T-helper 1 cell treated with Interleukin-12 subunit alpha and Interleukin-12 subunit beta and Interleukin-4 antibody, amounts not matched to agents 30 μg/mL and 1 μg/mL, for 36 hours (primary cell): ENCODE measurements around the gene STYXL2.

Experiments used
- H3K27ac Mint-ChIP-seq: one replicate; pipeline ENCODE4 v1.8.0; 2021; ENCODE audit warnings: mild to moderate bottlenecking, mixed read lengths
- H3K27me3 Mint-ChIP-seq: one replicate; pipeline ENCODE4 v1.8.0; 2021; ENCODE audit warnings: low read depth, mixed read lengths
- H3K36me3 Mint-ChIP-seq: one replicate; pipeline ENCODE4 v1.8.0; 2021; ENCODE audit warnings: low read depth, mixed read lengths
- H3K4me1 Mint-ChIP-seq: one replicate; pipeline ENCODE4 v1.8.0; 2021; ENCODE audit warnings: low read depth, mixed read lengths
- H3K4me3 Mint-ChIP-seq: one replicate; pipeline ENCODE4 v1.8.0; 2021; ENCODE audit warnings: mild to moderate bottlenecking, moderate library complexity, mixed read lengths
- H3K9me3 Mint-ChIP-seq: one replicate; pipeline ENCODE4 v1.8.0; 2021; ENCODE audit warnings: mixed read lengths

STYXL2 gene

GRCh38 chr1:167088746-167089417 is 5.0 kb upstream of the STYXL2 start:
- H3K27me3 Mint-ChIP-seq = no peaks in the 10 kb centered on the region
- peaks cover 6% of the 10 kb centered on the region for H3K36me3 Mint-ChIP-seq
- H3K27ac Mint-ChIP-seq = no peak overlapping the region
- H3K4me1 Mint-ChIP-seq = peaks cover 15% of the 10 kb centered on the region
- H3K9me3 Mint-ChIP-seq = no peaks in the 10 kb centered on the region
- H3K4me3 Mint-ChIP-seq = peak overlapping the region; percentile 14

- H3K9me3 Mint-ChIP-seq = no peaks in the 10 kb centered on the region
- H3K36me3 Mint-ChIP-seq = peaks cover 6% of the 10 kb centered on the region
- peak overlapping the region; percentile 96 for H3K27ac Mint-ChIP-seq
- H3K27me3 Mint-ChIP-seq = no peaks in the 10 kb centered on the region
- peaks cover 15% of the 10 kb centered on the region for H3K4me1 Mint-ChIP-seq
- peak overlapping the region; percentile 60 for H3K4me3 Mint-ChIP-seq
Observed at GRCh38 chr1:167089939-167090313, 3.9 kb upstream of the STYXL2 start.

GRCh38 chr1:167090314-167090942 is 3.4 kb upstream of the STYXL2 start, which contains the start of gene GPA33:
TSS of gene GPA33 (minus strand) at chr1:167090377. CDS start at chr1:167090287, 90 bp downstream.
- H3K4me3 Mint-ChIP-seq = peak within 1 kb of the TSS; percentile 60

GRCh38 chr1:167092653-167093052 is 1.2 kb upstream of the STYXL2 start:
- peaks cover 7% of the 10 kb centered on the region for H3K36me3 Mint-ChIP-seq
- H3K9me3 Mint-ChIP-seq = peaks cover 3% of the 10 kb centered on the region
- H3K27ac Mint-ChIP-seq = no peak overlapping the region
- H3K4me3 Mint-ChIP-seq = no peak overlapping the region
- H3K4me1 Mint-ChIP-seq = peaks cover 17% of the 10 kb centered on the region
- peaks cover 4% of the 10 kb centered on the region for H3K27me3 Mint-ChIP-seq

More at GRCh38 chr1:167090314-167090942, 3.4 kb upstream of the STYXL2 start, which contains the start of gene GPA33:
- peak within 1 kb of the TSS; percentile 96 for H3K27ac Mint-ChIP-seq
- peaks cover 17% of the 10 kb centered on the region for H3K4me1 Mint-ChIP-seq
- H3K36me3 Mint-ChIP-seq = peaks cover 6% of the 10 kb centered on the region
- H3K27me3 Mint-ChIP-seq = no peaks in the 10 kb centered on the region
- H3K9me3 Mint-ChIP-seq = no peaks in the 10 kb centered on the region

- Mint-ChIP-seq H3K4me3 (no peak overlapping the region), H3K36me3 (peaks cover 7% of the 10 kb centered on the region), H3K4me1 (peaks cover 10% of the 10 kb centered on the region), H3K27me3 (peaks cover 4% of the 10 kb centered on the region), H3K27ac (no peak overlapping the region), H3K9me3 (peaks cover 3% of the 10 kb centered on the region)
Observed at GRCh38 chr1:167094690-167095089, 815 bp downstream of the STYXL2 start.

GRCh38 chr1:167095368-167095767 is 1.5 kb downstream of the STYXL2 start:
- H3K27ac Mint-ChIP-seq = no peak overlapping the region
- no peak overlapping the region for H3K4me3 Mint-ChIP-seq
- peaks cover 7% of the 10 kb centered on the region for H3K4me1 Mint-ChIP-seq
- H3K36me3 Mint-ChIP-seq = peaks cover 5% of the 10 kb centered on the region
- H3K27me3 Mint-ChIP-seq = peaks cover 4% of the 10 kb centered on the region
- H3K9me3 Mint-ChIP-seq = peaks cover 3% of the 10 kb centered on the region

- Mint-ChIP-seq H3K27ac (no peak overlapping the region), H3K27me3 (peaks cover 4% of the 10 kb centered on the region), H3K9me3 (peaks cover 3% of the 10 kb centered on the region), H3K4me3 (no peak overlapping the region), H3K36me3 (peaks cover 2% of the 10 kb centered on the region), H3K4me1 (peaks cover 18% of the 10 kb centered on the region)
Observed at GRCh38 chr1:167099851-167100250, 6.0 kb downstream of the STYXL2 start.

- Mint-ChIP-seq H3K27me3 (peaks cover 4% of the 10 kb centered on the region), H3K4me1 (peaks cover 23% of the 10 kb centered on the region), H3K4me3 (no peak overlapping the region), H3K27ac (no peak overlapping the region), H3K36me3 (peaks cover 2% of the 10 kb centered on the region), H3K9me3 (peaks cover 3% of the 10 kb centered on the region)
Observed at GRCh38 chr1:167100730-167101129, 6.9 kb downstream of the STYXL2 start.

GRCh38 chr1:167101754-167102153 is 7.9 kb downstream of the STYXL2 start:
- Mint-ChIP-seq H3K9me3 (peaks cover 3% of the 10 kb centered on the region), H3K27me3 (peaks cover 4% of the 10 kb centered on the region), H3K4me3 (no peak overlapping the region), H3K36me3 (peaks cover 2% of the 10 kb centered on the region), H3K27ac (no peak overlapping the region), H3K4me1 (peaks cover 24% of the 10 kb centered on the region)

GRCh38 chr1:167102906-167103573 is 9.2 kb downstream of the STYXL2 start:
- Mint-ChIP-seq H3K27ac (no peak overlapping the region), H3K27me3 (no peaks in the 10 kb centered on the region), H3K9me3 (no peaks in the 10 kb centered on the region), H3K4me1 (peaks cover 28% of the 10 kb centered on the region), H3K4me3 (no peak overlapping the region), H3K36me3 (no peaks in the 10 kb centered on the region)

GRCh38 chr1:167104256-167104633 is 10.4 kb downstream of the STYXL2 start:
- Mint-ChIP-seq H3K27ac (peak overlapping the region; percentile 41), H3K36me3 (no peaks in the 10 kb centered on the region), H3K4me3 (peak overlapping the region; percentile 46), H3K4me1 (peaks cover 39% of the 10 kb centered on the region), H3K9me3 (no peaks in the 10 kb centered on the region), H3K27me3 (no peaks in the 10 kb centered on the region)

- peak overlapping the region; percentile 62 for H3K27ac Mint-ChIP-seq
- H3K4me1 Mint-ChIP-seq = peaks cover 51% of the 10 kb centered on the region
Observed at GRCh38 chr1:167105271-167106118, 11.6 kb downstream of the STYXL2 start.

GRCh38 chr1:167106119-167106461 is 12.2 kb downstream of the STYXL2 start:
- Mint-ChIP-seq H3K4me3 (no peak overlapping the region), H3K27ac (no peak overlapping the region), H3K27me3 (no peaks in the 10 kb centered on the region), H3K9me3 (peaks cover 13% of the 10 kb centered on the region), H3K4me1 (peaks cover 57% of the 10 kb centered on the region), H3K36me3 (peaks cover 11% of the 10 kb centered on the region)

More at GRCh38 chr1:167105271-167106118, 11.6 kb downstream of the STYXL2 start:
- no peaks in the 10 kb centered on the region for H3K27me3 Mint-ChIP-seq
- H3K4me3 Mint-ChIP-seq = no peak overlapping the region
- peaks cover 5% of the 10 kb centered on the region for H3K36me3 Mint-ChIP-seq
- peaks cover 7% of the 10 kb centered on the region for H3K9me3 Mint-ChIP-seq

GRCh38 chr1:167107456-167107855 is 13.6 kb downstream of the STYXL2 start:
- H3K36me3 Mint-ChIP-seq = peaks cover 11% of the 10 kb centered on the region
- peaks cover 66% of the 10 kb centered on the region for H3K4me1 Mint-ChIP-seq
- H3K27ac Mint-ChIP-seq = no peak overlapping the region
- H3K9me3 Mint-ChIP-seq = peaks cover 14% of the 10 kb centered on the region
- no peaks in the 10 kb centered on the region for H3K27me3 Mint-ChIP-seq
- H3K4me3 Mint-ChIP-seq = no peak overlapping the region
